NCI-H345 (cell line): Measurements from ENCODE around the gene CYP2S1.
"Not testable (repeated sequence)": the region's sequence is repeated elsewhere in the genome, so short reads cannot be mapped to it uniquely, and the experiment has no call there.

Experiments used
- DNase-seq: peaks from one replicate; lab custom pipeline; 2025; lab: John Stamatoyannopoulos, UW

The CYP2S1 gene

DNA sequence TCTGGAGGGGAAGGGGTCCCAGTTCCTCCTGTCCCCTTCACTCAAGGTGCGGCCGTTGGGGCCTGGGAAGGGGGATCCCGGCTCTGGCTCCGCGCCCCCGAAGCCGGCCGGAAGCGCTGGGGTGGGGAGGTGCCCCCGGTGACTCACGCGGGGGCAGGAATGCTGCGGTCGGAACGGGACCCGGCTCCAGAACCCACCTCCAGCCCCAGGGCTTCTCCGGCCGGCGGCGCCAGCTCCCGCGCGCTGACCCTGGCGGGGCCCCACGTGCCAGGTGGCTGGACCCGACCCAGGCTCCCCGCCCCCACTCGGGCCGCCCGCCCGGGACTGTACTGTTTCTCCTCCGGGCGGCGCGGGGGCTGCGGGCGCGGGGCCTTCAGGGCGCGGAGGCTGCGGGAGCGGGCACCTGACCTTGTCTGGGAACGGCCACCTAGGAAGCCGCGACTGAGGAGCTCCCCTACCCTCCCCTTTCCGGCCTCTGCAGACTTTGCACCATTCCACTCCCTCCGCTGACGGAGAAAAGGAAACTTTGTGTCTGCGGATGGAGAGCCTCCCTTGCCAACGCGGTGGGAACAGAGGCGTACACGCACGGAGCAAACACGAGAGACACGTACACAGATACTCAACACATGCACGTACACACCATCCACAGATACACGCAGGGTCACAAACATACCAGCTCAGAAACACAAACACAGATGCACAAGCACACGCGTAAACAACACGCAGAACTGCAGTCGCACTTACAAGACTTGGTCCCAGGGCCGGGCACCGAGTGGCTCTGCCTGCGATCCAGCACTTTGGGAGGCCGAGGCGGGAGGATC is 33.2 kb downstream of the CYP2S1 start:
- no peak for DNase-seq

DNA sequence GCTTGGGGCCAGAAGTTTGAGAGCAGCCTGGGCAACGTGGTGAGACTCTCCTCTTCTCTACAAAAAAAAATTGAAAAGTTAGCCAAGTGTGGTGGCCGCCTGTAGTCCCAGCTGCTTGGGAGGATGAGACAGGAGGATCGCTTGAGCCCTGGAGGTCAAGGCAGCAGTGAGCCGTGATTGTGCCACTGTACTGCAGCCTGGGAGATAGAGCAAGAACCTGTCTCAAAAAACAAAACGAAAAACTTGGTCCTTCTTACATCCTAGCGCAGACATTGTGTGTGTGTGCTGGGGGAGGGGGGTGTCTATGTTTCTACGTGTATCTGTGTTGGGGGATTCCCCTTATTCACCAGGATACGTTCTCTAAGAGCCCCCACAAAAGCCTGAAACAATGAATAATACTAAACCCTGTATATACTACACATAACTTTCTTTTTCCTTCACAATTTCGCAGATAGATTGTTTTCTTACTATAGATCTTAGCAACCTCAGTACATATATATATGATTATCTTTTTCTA is 33.9 kb downstream of the CYP2S1 start:
- no peak for DNase-seq

DNA sequence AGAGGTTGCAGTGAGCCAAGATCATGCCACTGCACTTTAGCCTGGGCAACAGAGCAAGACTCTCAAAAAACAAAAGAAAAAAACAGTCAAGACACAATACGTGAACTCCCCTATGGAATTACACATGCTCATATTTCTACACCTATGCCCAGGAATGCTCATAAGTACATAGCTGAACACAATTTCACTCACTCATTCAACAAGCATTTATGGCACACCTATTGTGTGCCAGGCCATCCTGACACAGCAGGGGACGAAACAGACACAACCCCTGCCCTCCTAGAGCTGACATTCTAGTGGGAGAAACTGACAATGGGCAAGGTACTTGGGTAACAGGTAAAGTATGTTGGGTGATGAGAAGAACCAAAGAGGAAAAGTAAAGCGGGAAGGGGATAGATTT is 35.5 kb downstream of the CYP2S1 start:
- DNase-seq: no peak

DNA sequence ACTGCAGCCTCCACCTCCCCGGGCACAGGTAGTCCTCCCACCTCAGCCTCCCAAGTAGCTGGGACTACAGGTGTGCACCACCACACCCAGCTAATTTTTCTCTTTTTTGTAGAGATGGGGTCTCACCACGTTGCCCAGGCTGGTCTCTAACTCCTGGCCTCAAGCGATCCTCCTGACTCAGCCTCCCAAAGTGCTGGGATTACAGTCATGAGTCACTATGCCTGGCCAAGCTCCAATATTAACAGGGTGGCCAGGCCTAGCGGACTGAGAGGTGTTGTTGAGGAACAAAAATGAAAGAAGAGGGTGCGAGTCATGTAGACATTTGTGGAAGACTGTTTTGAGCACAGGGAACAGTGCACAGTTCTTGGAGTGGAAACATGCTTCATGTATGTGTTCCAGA is 36.3 kb downstream of the CYP2S1 start:
- not testable (repeated sequence) for DNase-seq

DNA sequence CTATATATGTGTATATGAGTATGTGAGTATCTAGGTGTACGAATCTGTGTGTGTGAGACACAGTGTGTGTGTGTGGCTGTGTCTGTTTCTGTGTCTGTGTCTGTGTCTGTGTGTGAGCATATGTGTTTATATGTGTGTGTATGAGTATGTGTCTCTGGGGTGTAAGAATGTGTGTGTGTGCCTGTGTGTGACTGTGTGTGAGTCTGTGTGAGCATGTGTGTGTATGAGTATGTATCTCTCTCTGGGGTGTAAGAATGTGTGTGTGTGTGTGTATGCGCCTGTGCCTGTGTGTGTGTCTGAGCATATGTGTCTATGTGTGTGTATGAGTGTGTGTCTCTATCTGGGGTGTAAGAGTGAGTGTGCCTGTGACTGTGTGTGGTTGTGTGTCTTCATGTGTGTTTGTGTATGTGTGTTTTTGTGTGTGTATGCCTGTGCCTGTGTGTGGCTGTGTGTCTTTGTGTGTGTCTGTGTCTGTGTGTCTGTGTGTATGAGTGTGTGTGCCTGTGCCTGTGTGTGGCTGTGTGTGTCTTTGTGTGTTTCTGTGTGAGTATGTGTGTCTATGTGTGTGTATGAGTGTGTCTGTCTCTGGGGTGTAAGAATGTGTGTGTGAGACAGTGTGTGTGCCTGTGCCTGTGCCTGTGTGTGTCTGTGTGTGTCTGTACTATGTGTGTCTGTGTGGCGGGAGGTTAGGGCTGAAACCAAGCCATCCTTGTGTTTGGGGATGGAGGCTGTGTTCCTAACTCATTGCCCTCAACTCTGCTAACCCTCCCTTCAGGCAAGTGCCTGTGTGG is 37.2 kb downstream of the CYP2S1 start:
- no peak for DNase-seq

DNA sequence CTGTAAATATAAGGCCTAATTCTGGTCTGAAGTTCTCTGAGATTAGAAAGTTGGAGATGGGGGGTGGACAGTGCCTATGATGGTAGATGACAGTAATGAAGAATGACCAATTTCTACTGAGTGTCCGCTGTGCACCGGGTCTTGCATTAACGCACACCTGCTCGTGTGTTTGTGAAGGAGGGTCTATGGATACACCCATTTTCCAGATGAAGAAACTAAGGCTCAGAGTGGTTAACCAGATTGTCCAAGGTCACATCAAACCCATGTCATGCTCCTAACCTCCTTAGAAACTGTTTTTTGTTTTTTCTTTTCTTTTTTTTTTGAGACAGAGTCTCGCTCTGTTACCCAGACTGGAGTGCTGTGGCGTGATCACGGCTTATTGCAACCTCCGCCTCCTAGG is 39.7 kb downstream of the CYP2S1 start:
- DNase-seq: no peak

DNA sequence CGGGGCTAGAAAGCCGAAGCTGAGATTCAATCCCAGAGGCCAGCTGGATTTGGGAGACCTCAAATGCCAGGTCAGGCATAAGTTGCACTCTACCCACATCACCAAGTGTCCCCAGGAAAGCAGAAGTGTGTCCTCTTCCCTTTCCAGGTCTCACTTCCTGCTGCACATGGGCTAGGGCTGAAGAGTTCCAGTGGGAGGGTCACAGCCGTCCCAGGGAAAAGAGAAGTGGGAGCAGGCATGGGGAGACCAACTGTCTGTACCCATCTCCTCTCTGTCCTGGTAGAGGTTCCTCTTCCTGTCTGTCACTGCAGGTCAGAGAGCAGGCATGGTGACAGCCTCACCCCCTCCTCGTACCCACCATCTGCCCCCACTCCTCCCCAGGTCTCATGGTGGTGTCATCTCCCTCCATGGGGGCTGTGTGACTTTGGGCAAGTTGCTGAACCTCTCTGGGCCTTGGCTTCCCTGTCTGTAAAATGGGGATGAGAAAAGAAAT is 40.8 kb downstream of the CYP2S1 start:
- DNase-seq: no peak

DNA sequence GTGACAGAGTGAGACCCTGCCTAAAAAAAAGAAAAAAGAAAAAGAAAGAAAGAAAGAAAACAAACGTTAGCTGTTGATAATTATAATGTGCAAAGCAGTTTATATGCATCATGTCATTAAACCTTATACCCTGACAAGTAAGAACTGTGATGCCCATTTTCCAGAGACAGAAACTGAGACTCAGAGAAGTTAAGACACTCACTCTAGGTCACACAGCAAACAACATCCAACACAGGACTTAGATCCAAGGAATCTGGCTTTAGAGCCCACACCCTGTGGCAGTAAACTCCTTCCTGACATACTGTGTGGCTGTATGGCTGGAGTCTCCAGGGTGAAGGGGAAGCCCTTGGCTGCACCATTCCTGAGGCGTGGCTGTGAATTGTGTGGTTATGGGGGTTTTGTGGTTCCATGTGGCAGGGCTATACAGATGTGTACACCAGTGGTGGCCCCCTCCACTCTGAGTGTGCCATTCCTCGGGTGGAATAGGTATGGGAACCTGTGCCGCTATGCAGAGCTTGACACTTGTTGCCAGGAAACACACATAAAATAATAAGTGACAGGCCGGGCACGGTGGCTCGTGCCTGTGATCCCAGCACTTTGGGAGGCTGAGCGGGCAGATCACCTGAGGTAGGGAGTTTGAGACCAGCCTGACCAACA is 41.6 kb downstream of the CYP2S1 start:
- DNase-seq: no peak

DNA sequence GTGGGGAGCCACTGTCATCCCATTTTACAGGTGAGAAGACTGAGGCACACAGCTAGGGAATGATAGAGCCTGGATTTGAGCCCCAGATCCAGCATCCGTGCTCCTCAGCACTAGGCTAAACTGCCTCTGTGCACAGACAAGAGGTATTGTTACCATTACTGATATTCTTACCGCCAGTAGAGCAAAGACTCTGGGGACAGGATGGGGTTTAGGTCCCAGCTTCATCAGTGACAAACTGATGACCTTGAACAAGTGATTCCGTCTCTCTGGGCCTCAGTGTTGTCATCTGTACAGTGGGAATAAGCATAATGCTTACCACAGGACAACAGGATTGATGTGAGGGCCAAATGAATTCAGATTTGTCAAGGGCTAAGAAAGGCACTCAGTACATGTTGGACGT is 42.5 kb downstream of the CYP2S1 start:
- DNase-seq: no peak

DNA sequence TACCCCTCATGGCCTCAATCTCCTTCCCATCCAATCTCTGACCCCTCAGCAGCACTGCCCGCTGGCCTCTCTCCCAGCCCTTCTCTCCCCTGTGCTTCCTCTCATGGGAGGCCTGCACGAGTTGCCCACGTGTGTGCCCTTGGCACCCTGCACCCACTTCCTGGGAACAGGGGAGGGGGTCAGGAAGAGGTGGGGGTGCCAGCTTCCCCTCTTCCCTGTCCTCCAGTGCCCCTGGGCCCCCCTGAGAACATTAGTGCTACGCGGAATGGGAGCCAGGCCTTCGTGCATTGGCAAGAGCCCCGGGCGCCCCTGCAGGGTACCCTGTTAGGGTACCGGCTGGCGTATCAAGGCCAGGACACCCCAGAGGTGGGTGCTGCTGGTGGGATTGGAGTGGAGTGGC is 45.2 kb downstream of the CYP2S1 start:
- DNase-seq: no peak

DNA sequence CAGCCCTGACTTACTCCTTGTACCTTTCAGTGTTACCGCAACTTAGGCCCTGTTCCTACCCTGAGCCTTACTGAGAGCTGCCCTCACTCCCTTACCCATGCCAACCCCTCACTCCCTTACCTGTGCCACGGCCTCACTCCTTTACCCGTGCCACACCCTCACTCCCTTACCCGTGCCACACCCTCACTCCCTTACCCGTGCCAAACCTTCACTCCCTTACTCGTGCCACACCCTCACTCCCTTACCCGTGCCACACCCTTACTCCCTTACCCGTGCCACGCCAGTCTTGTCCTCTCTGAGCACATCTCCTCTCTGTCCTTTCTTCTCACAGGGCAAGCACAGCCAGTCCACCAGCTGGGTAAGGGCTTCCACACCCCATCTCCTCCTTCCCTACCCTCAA is 46.3 kb downstream of the CYP2S1 start:
- no peak for DNase-seq

DNA sequence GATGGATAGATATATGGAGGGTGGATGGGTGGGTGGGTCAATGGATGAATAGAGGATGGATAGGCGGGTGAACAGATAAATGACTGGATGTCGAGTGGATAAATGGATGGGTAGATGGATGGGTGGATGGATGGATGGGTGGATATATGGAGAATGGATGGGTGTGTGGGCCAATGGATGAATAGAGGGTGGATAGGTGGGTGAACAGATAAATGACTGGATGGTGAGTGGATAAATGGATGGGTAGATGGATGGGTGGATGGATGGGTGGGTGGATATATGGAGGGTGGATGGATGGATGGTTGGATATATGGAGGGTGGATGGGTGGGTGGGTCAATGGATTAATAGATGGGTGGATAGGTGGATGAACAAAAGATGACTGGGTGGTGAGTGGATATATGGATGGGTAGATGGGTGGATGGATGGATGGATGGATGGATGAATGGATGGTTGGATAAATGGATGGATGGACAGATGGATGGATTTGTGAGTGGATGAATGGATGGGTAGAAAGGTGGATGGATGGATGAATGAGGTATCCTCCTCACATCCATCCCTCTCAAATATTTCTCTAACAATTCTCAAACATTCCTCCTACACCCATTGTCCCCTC is 47.0 kb downstream of the CYP2S1 start:
- no peak for DNase-seq

DNA sequence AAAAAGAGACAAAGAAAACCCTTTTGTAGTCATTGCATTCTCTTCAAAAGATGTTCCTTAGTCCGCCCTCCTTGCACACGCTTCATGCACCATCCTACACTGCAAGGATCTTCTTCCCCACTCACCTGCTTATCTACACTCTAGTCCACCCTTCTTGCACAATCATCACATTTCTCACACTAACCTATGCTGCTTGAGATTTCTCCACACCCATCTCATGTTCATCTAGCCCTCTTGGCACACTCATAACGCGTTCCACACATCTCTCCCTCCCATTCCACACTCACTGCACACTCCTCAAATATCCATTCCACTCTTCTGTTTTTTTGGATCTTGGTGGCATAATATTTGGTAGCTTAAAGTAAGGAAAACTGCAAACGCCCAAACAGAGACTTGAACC is 48.8 kb downstream of the CYP2S1 start:
- no peak for DNase-seq

DNA sequence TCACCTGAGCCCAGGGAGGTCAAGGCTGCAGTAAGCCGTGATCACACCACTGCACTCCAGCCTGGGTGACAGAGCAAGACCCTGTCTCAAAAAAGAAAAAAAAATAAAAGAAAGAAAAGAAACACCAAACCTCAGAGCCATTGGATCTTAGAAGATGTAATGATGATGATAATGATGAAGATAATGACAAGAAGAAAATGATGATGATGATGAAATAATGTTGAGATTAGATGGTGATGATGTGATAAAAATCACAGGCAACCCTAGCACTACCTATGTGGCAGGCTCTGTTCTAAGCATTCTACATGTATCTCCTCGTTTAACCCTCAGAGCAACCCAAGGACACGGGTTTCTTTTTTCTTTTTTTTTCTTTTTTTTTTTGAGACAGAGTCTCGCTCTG is 51.1 kb downstream of the CYP2S1 start:
- DNase-seq: no peak

DNA sequence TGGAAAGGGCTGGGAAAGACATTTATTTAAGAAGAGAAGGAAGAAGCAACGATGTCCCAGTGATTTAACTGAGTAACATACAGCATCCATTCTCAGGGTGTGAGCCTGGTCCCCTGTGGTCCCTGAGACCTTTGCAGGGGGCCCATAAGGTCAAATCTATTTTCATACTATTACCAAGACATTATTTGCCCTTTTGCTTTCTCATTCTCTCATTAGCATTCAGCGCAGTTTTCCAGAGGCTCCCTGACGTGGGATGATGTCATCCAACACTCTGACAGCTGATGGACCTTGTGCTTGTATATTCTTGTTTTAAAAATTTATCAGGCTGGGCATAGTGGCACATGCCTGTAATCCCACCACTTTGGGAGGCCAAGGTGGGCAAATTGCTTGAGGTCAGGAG is 52.8 kb downstream of the CYP2S1 start:
- no peak for DNase-seq

DNA sequence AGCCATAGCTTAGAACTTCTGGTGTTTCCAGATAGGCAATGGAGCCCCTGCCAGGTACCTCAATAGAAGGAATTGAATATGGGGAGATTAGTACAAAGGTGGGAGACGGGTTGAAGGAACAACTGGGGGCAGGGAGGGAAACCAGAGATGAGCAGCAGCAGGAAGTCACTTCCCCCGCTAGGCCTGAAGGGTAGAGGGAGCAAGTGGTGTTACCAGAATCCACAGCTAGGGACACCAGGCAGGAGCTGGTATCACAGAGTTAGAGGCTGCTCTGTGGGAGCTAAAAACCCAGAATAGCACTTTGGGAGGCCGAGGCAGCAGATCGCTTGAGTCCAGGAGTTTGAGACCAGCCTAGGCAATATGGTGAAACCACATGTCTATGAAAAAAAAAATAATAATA is 55.9 kb downstream of the CYP2S1 start:
- DNase-seq: no peak

DNA sequence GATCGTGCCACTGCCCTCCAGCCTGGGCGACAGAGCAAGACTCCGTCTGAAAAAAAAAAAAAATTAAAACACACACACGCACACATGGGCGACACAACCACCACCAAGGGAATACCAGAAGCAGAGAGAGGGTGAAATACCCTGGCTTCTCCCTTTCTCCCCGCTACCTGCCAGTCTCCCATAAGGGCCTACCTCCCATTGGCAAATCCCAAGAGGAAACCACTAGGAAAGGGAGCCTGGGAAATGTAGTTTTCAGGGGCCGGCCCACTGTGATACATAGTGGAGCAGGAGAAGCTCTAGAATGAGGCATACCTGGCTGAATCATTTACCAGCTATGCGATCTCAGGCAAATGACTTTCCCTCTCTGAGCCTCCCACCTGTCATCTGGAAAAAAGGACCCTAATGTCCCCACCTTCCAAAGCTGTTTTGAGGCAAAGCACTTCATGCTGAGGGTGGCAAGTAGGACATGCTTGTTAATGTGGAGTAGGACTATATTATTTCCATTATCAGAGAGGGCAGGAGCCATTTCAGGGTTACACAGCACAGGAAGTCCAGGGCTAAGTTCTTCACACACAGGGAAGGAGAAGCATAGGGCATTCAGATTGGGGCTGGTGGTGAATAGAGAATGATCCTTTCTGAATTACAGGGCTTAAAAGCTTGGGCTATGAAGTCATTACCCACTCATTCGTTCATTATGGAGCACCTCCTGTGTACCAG is 56.8 kb downstream of the CYP2S1 start:
- DNase-seq: no peak

DNA sequence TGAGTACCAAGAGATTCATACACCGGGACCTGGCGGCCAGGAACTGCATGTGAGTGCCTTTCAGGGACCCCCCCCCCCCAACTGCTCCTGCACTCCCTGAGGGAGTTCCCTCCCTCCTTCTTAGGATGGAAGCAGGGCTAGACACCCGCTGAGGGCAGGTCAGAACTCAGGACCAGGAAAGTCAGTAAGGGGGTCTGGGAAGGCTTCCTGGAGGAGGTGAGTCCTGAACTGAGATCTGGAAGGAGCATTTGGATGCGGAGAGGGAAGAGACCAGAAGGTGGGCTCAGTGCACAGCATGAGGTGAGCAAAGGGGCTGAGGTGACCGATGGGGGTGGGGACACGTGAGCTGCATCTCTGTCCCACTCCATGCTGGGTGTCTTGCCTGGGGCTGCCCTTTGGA is 60.6 kb downstream of the CYP2S1 start:
- no peak for DNase-seq

DNA sequence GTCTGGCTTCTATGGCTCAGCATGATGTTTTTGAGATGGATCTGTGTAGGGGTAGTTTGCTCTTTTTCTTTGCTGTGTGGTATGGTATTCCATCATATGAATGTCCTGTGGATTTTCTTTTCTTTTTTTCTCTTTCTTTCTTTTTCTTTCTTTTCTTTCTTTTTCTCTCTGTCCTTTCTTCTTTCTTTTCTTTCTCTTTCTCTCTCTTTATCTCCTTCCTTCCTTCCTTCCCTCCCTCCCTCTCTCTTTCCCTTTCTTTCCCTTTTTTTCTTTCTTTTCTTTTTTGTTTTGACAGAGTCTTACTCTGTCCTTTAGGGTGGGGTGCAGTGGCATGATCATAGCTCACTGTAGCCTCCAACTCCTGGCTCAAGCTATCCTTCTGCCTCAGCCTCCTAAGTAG is 62.2 kb downstream of the CYP2S1 start:
- no peak for DNase-seq
